K562 (cell line): ENCODE data around the gene SPTAN1. TPM values are rescaled to one million over a fixed set of nuclear protein-coding genes. Genes with fewer than 3 reads are reported as not detected.

ENCODE experiments used
- ATAC-seq: fragments of 200-7000 bp; cut with Tn5 transposase; 3 replicates; pipeline ENCODE4 v1.9.1; 2020; ENCODE audit warnings: moderate library complexity
- BruUV-seq: library from RNA; stranded (reverse); fragments of 400-500 nt; replicated peaks from 2 replicates; lab custom pipeline; 2021; lab: Mats Ljungman, UMichigan
- CTCF ChIA-PET: fragments of 300-600 bp; formaldehyde crosslinking; extraction: SDS; loops from one replicate; lab custom pipeline; 2021; ENCODE audit warnings: low intra/inter-chr PET ratio; lab: Yijun Ruan, JAX
- POLR2A ChIA-PET: fragments of 300-600, 350-650 bp; sonication (Branson Sonifier 250); formaldehyde crosslinking; extraction: SDS; loops from one replicate; lab custom pipeline; 2021; ENCODE audit warnings: antibody characterized with exemption, inconsistent platforms; lab: Yijun Ruan, JAX
- DNase-seq, 4 experiments: peaks; one replicate each; pipeline versions ENCODE4 v3.0.0 to v3.0.0-alpha.2; 2011 to 2018; ENCODE audit warnings: low spot score in 3 of 4, mixed read lengths in 3 of 4; ENCODE audit errors: extremely low read depth in 1 of 4
- FAIRE-seq: peaks from 2 replicates; lab custom pipeline; 2011; peaks lifted over from hg19 to GRCh38; lab: Jason Lieb, UNC
- H2AFZ ChIP-seq: 2 replicates; pipeline ENCODE4 v1.6.0; 2011; ENCODE audit warnings: low read depth, low read length, control low read depth, inconsistent platforms
- H3K27ac ChIP-seq: fragments of 200-600 bp; 3 replicates; pipeline ENCODE4 v1.8.0; 2011; ENCODE audit warnings: low read depth, mild to moderate bottlenecking, control low read depth, inconsistent platforms, low read length, moderate library complexity, mixed read lengths; ENCODE audit errors: extremely low read depth
- H3K27me3 ChIP-seq, 2 experiments: fragments of 300-600 bp in 1 of 2; 2 replicates in 1 of 2; 3 replicates in 1 of 2; pipeline versions ENCODE4 v1.6.0 to v1.8.0; 2011; ENCODE audit warnings: inconsistent platforms in 2 of 2, low read length in 2 of 2, mild to moderate bottlenecking in 1 of 2, mixed read lengths in 1 of 2, moderate library complexity in 1 of 2; ENCODE audit not compliant: control insufficient read depth in 2 of 2, insufficient read depth in 2 of 2
- H3K36me3 ChIP-seq: fragments of 300-600 bp; 3 replicates; pipeline ENCODE4 v1.8.0; 2011; ENCODE audit warnings: mild to moderate bottlenecking, low read length, inconsistent platforms; ENCODE audit not compliant: control insufficient read depth, insufficient read depth
- H3K4me1 ChIP-seq, 2 experiments: fragments of 200-600 bp in 1 of 2; replicated peaks in 1 of 2; 2 replicates in 1 of 2; 3 replicates in 1 of 2; pipeline versions ENCODE4 v1.5.1 to v1.8.0; 2011; ENCODE audit warnings: inconsistent platforms in 2 of 2, low read length in 2 of 2, mild to moderate bottlenecking in 1 of 2, mixed read lengths in 1 of 2, moderate library complexity in 1 of 2; ENCODE audit not compliant: control insufficient read depth in 2 of 2, insufficient read depth in 2 of 2
- H3K4me2 ChIP-seq: 2 replicates; pipeline ENCODE4 v1.6.1; 2011; ENCODE audit warnings: low read length, control low read depth, inconsistent platforms, mixed read lengths; ENCODE audit not compliant: insufficient read depth
- H3K4me3 ChIP-seq: fragments of 200-600 bp; sonication (generic), shearing (Covaris generic); 2 replicates; pipeline ENCODE4 v1.5.1; 2016; ENCODE audit warnings: control low read depth, inconsistent platforms
- H3K79me2 ChIP-seq: fragments of 200-600 bp; 3 replicates; pipeline ENCODE4 v1.8.0; 2011; ENCODE audit warnings: low read length, inconsistent platforms; ENCODE audit not compliant: control insufficient read depth, insufficient read depth
- H3K9ac ChIP-seq, 2 experiments: 2 replicates each; pipeline versions ENCODE4 v1.6.0 to v1.6.1; 2011; ENCODE audit warnings: low read depth in 2 of 2, low read length in 2 of 2, control low read depth in 1 of 2, inconsistent platforms in 1 of 2, mild to moderate bottlenecking in 1 of 2, mixed read lengths in 1 of 2; ENCODE audit not compliant: insufficient read depth in 1 of 2
- H3K9me1 ChIP-seq: one replicate; pipeline ENCODE4 v1.6.0; 2011; ENCODE audit warnings: inconsistent platforms, mild to moderate bottlenecking, low read length, moderate library complexity; ENCODE audit not compliant: control insufficient read depth, insufficient read depth
- H3K9me3 ChIP-seq: replicated peaks from 2 replicates; pipeline ENCODE4 v1.5.1; 2011; ENCODE audit warnings: low read depth, low read length, inconsistent platforms; ENCODE audit not compliant: control insufficient read depth, insufficient read depth
- H4K20me1 ChIP-seq: replicated peaks from 2 replicates; pipeline ENCODE4 v1.6.1; 2011; ENCODE audit warnings: low read length, inconsistent platforms, mixed read lengths; ENCODE audit not compliant: control insufficient read depth, insufficient read depth
- ATF3 ChIP-seq, 2 experiments: fragments of 450-650 bp in 1 of 2; sonication (generic) in 1 of 2; formaldehyde crosslinking in 1 of 2; IDR thresholded peaks in 1 of 2; conservative IDR thresholded peaks in 1 of 2; 2 replicates each; pipeline versions ENCODE4 v1.6.1 to v1.8.1; 2016 to 2023; ENCODE audit warnings: mild to moderate bottlenecking in 2 of 2, moderate library complexity in 2 of 2, inconsistent platforms in 1 of 2, missing genetic modification reagents in 1 of 2
- CBX1 ChIP-seq: sonication (generic); IDR thresholded peaks from 2 replicates; pipeline ENCODE4 v1.6.1; 2016; ENCODE audit warnings: antibody characterized with exemption, low read depth, mild to moderate bottlenecking
- EGR1 ChIP-seq: fragments of 450-650 bp; conservative IDR thresholded peaks from 2 replicates; pipeline ENCODE4 v1.6.1; 2017; ENCODE audit warnings: mild to moderate bottlenecking
- ELF1 ChIP-seq: fragments of 200-800 bp; sonication (Bioruptor generic); IDR thresholded peaks from 2 replicates; pipeline ENCODE4 v1.6.1; 2016; ENCODE audit warnings: missing genetic modification characterization, missing compliant biosample characterization
- EP400 ChIP-seq: fragments of 450-650 bp; IDR thresholded peaks from 2 replicates; pipeline ENCODE4 v1.6.1; 2017; ENCODE audit warnings: antibody characterized with exemption, mild to moderate bottlenecking, moderate library complexity
- PHF21A ChIP-seq: fragments of 450-650 bp; IDR thresholded peaks from 2 replicates; pipeline ENCODE4 v1.6.1; 2017; ENCODE audit warnings: low read depth, borderline replicate concordance
- POU5F1 ChIP-seq: fragments of 150-350 bp; IDR thresholded peaks from 2 replicates; pipeline ENCODE4 v1.6.1; 2014; ENCODE audit warnings: borderline replicate concordance, low read length, low read depth, mild to moderate bottlenecking; ENCODE audit not compliant: partially characterized antibody
- SP2 ChIP-seq: IDR thresholded peaks from 2 replicates; pipeline ENCODE4 v1.6.1; 2011; ENCODE audit warnings: mild to moderate bottlenecking, low read depth, low read length, moderate library complexity; ENCODE audit not compliant: poor library complexity, severe bottlenecking; ENCODE audit errors: extremely low read depth
- TCFL5 ChIP-seq: fragments of 250-450 bp; sonication (Bioruptor Pico); conservative IDR thresholded peaks from 2 replicates; pipeline ENCODE4 v1.6.1; 2021; ENCODE audit warnings: mild to moderate bottlenecking, moderate library complexity, matching md5 sums
- ZBTB2 ChIP-seq: fragments of 450-650 bp; IDR thresholded peaks from 2 replicates; pipeline ENCODE4 v1.6.1; 2016; ENCODE audit warnings: antibody characterized with exemption
- WGBS: fragments of 100-300 bp; shearing (Covaris generic); methylation state at CpG from one replicate; pipeline ENCODE4 v1.1.6; 2016; ENCODE audit warnings: low coverage, mixed read lengths; ENCODE audit not compliant: insufficient coverage; ENCODE audit errors: missing lambda C conversion rate; 5-methylcytosine and 5-hydroxymethylcytosine counted together
- in situ Hi-C: fragments of 300-500 bp; cut with MboI; formaldehyde crosslinking; loops from 4 replicates; pipeline ENCODE4 v1.15.0; 2018; ENCODE audit warnings: inconsistent platforms, mixed read lengths
- intact Hi-C: fragments of 100-400 bp; cut with micrococcal nuclease; formaldehyde crosslinking; loops from 2 replicates; pipeline ENCODE4 v1.14.2; 2022
- polyA plus RNA-seq, 8 experiments: library from polyadenylated mRNA; depleted of rRNA in 4 of 8; stranded (reverse) in 5 of 8; unstranded in 3 of 8; fragments of >200 nt; fragmentation: Nextera tagmentation in 2 of 8; fragmentation: Illumina TruSeq in 1 of 8; extraction: Ambion mirVana in 2 of 8; extraction: Trizol in 1 of 8; gene quantifications; 2 replicates each; pipeline versions ENCODE4 v1.2.1 to v1.2.3, GENCODE V29; 2011 to 2014; ENCODE audit warnings: inconsistent platforms in 1 of 8, missing spikeins in 1 of 8
- total RNA-seq, 7 experiments: library from RNA; depleted of rRNA in 6 of 7; stranded (reverse); fragments of >200 nt in 6 of 7; fragmentation: Illumina TruSeq in 2 of 7; extraction: Trizol in 2 of 7; gene quantifications; 2 replicates each; pipeline versions ENCODE4 v1.2.1 to v1.2.3, GENCODE V29; 2011 to 2021; ENCODE audit warnings: low replicate concordance in 1 of 7

SPTAN1 gene
- total and polyA plus RNA-seq, 9 of the 15 experiments (the other 6 are each of a cell fraction or from before 2014, with no cell fraction given): 1.5 to 13.5 (median 6.8) TPM

GRCh38 chr9:128532581-128532980, 19.8 kb upstream of the SPTAN1 start (continued):
- TF ChIP-seq ZBTB2: no peak
- TF ChIP-seq ELF1: no peak
- TF ChIP-seq EGR1: peak; percentile 49
- TF ChIP-seq, all 486 proteins: peak for 2

GRCh38 chr9:128540634-128541360, 11.6 kb upstream of the SPTAN1 start:
- Histone ChIP-seq H3K9me1 (peaks cover 3% of the 10 kb centered on the region), H3K79me2 (no peaks in the 10 kb centered on the region), H3K27me3 (no peaks in the 10 kb centered on the region), H3K4me1 (no peaks in the 10 kb centered on the region), H2AFZ (no peak overlapping the region), H3K9ac (no peak overlapping the region), H4K20me1 (0 out of 2 replicates have a peak, but pooled peaks cover 4% of the 10 kb centered on the region), H3K4me3 (no peak overlapping the region), H3K4me2 (no peak overlapping the region), H3K27ac (no peak overlapping the region), H3K36me3 (peaks cover 55% of the 10 kb centered on the region; the same call in 2 of the 3 replicates), H3K9me3 (no peaks in the 10 kb centered on the region; the same call in 1 of the 2 replicates)
- no peak for TF ChIP-seq ATF3 (IDR thresholded peaks at IDR 0.05)
- TF ChIP-seq ATF3 (CRISPR knock-in tag; conservative IDR thresholded peaks at IDR 0.05): no peak
- TF ChIP-seq TCFL5 (CRISPR knock-in tag): no peak
- TF ChIP-seq EP400: no peak
- no peak for TF ChIP-seq SP2
- no peak for TF ChIP-seq CBX1
- no peak for TF ChIP-seq POU5F1
- TF ChIP-seq PHF21A: no peak
- no peak for ATAC-seq
- intact Hi-C loops (no loop called here), in situ Hi-C loops (no loop called here)
- no TSS peak for BruUV-seq
- ChIA-PET CTCF (no interaction called here), POLR2A (interaction anchor here (4.9 kb wide), 1 partner anchor 10 kb away, joined by 27 read pairs; the partner anchor contains the start of gene SPTAN1)
- WGBS: 78% methylated on average over 3 of the region's 3 CpGs
- no peak for DNase-seq
- no peak for FAIRE-seq
